ENCODE data around the gene GTF3C4.

GRCh38 chr9:132702254-132702653 is 32.0 kb downstream of the GTF3C4 start:
- TF ChIP-seq EZH2 (IDR thresholded peaks at IDR 0.05; ENCODE audit: low read length, missing control alignments) (no peak), CTCF (conservative IDR thresholded peaks at IDR 0.05 in 1 of 2, IDR thresholded peaks at IDR 0.05 in 1 of 2; ENCODE audit: low read depth in 1 of 2, low read length in 2 of 2) (no peak)
